Neural progenitor cell (in vitro differentiated cells): Measurements from ENCODE around the gene RAB42.

Experiments used
- CTCF ChIP-seq: fragments of 200-600 bp; sonication (generic); IDR thresholded peaks from 2 replicates; pipeline ENCODE4 v1.5.1; 2017; ENCODE audit warnings: antibody characterized with exemption, mild to moderate bottlenecking
- EZH2 ChIP-seq: fragments of 200-600 bp; sonication (generic); IDR thresholded peaks from 2 replicates; pipeline ENCODE4 v1.6.1; 2017; ENCODE audit warnings: antibody characterized with exemption, mild to moderate bottlenecking, moderate library complexity
- EZH2phosphoT487 ChIP-seq: fragments of 200-600 bp; sonication (generic); IDR thresholded peaks from 2 replicates; pipeline ENCODE4 v1.6.1; 2017; ENCODE audit warnings: antibody characterized with exemption

GRCh38 chr1:28604411-28604810 is 12.3 kb downstream of the RAB42 start:
- TF ChIP-seq CTCF (no peak), EZH2 (no peak), EZH2phosphoT487 (no peak)
